K562 (cell line): ENCODE data around the gene GLIPR1L1. TPM values are rescaled to one million over a fixed set of nuclear protein-coding genes. Genes with fewer than 3 reads are reported as not detected.

Source experiments
- ATAC-seq: fragments of 200-7000 bp; cut with Tn5 transposase; 3 replicates; pipeline ENCODE4 v1.9.1; 2020; ENCODE audit warnings: moderate library complexity
- BruUV-seq: library from RNA; stranded (reverse); fragments of 400-500 nt; replicated peaks from 2 replicates; lab custom pipeline; 2021; lab: Mats Ljungman, UMichigan
- CTCF ChIA-PET: fragments of 300-600 bp; formaldehyde crosslinking; extraction: SDS; loops from one replicate; lab custom pipeline; 2021; ENCODE audit warnings: low intra/inter-chr PET ratio; lab: Yijun Ruan, JAX
- POLR2A ChIA-PET: fragments of 300-600, 350-650 bp; sonication (Branson Sonifier 250); formaldehyde crosslinking; extraction: SDS; loops from one replicate; lab custom pipeline; 2021; ENCODE audit warnings: antibody characterized with exemption, inconsistent platforms; lab: Yijun Ruan, JAX
- DNase-seq, 4 experiments: peaks; one replicate each; pipeline versions ENCODE4 v3.0.0 to v3.0.0-alpha.2; 2011 to 2018; ENCODE audit warnings: low spot score in 3 of 4, mixed read lengths in 3 of 4; ENCODE audit errors: extremely low read depth in 1 of 4
- FAIRE-seq: peaks from 2 replicates; lab custom pipeline; 2011; peaks lifted over from hg19 to GRCh38; lab: Jason Lieb, UNC
- H2AFZ ChIP-seq: 2 replicates; pipeline ENCODE4 v1.6.0; 2011; ENCODE audit warnings: low read depth, low read length, control low read depth, inconsistent platforms
- H3K27ac ChIP-seq: fragments of 200-600 bp; 3 replicates; pipeline ENCODE4 v1.8.0; 2011; ENCODE audit warnings: low read depth, mild to moderate bottlenecking, control low read depth, inconsistent platforms, low read length, moderate library complexity, mixed read lengths; ENCODE audit errors: extremely low read depth
- H3K27me3 ChIP-seq, 2 experiments: fragments of 300-600 bp in 1 of 2; 2 replicates in 1 of 2; 3 replicates in 1 of 2; pipeline versions ENCODE4 v1.6.0 to v1.8.0; 2011; ENCODE audit warnings: inconsistent platforms in 2 of 2, low read length in 2 of 2, mild to moderate bottlenecking in 1 of 2, mixed read lengths in 1 of 2, moderate library complexity in 1 of 2; ENCODE audit not compliant: control insufficient read depth in 2 of 2, insufficient read depth in 2 of 2
- H3K36me3 ChIP-seq: fragments of 300-600 bp; 3 replicates; pipeline ENCODE4 v1.8.0; 2011; ENCODE audit warnings: mild to moderate bottlenecking, low read length, inconsistent platforms; ENCODE audit not compliant: control insufficient read depth, insufficient read depth
- H3K4me1 ChIP-seq, 2 experiments: fragments of 200-600 bp in 1 of 2; replicated peaks in 1 of 2; 2 replicates in 1 of 2; 3 replicates in 1 of 2; pipeline versions ENCODE4 v1.5.1 to v1.8.0; 2011; ENCODE audit warnings: inconsistent platforms in 2 of 2, low read length in 2 of 2, mild to moderate bottlenecking in 1 of 2, mixed read lengths in 1 of 2, moderate library complexity in 1 of 2; ENCODE audit not compliant: control insufficient read depth in 2 of 2, insufficient read depth in 2 of 2
- H3K4me2 ChIP-seq: 2 replicates; pipeline ENCODE4 v1.6.1; 2011; ENCODE audit warnings: low read length, control low read depth, inconsistent platforms, mixed read lengths; ENCODE audit not compliant: insufficient read depth
- H3K4me3 ChIP-seq: fragments of 200-600 bp; sonication (generic), shearing (Covaris generic); 2 replicates; pipeline ENCODE4 v1.5.1; 2016; ENCODE audit warnings: control low read depth, inconsistent platforms
- H3K79me2 ChIP-seq: fragments of 200-600 bp; 3 replicates; pipeline ENCODE4 v1.8.0; 2011; ENCODE audit warnings: low read length, inconsistent platforms; ENCODE audit not compliant: control insufficient read depth, insufficient read depth
- H3K9ac ChIP-seq, 2 experiments: 2 replicates each; pipeline versions ENCODE4 v1.6.0 to v1.6.1; 2011; ENCODE audit warnings: low read depth in 2 of 2, low read length in 2 of 2, control low read depth in 1 of 2, inconsistent platforms in 1 of 2, mild to moderate bottlenecking in 1 of 2, mixed read lengths in 1 of 2; ENCODE audit not compliant: insufficient read depth in 1 of 2
- H3K9me1 ChIP-seq: one replicate; pipeline ENCODE4 v1.6.0; 2011; ENCODE audit warnings: inconsistent platforms, mild to moderate bottlenecking, low read length, moderate library complexity; ENCODE audit not compliant: control insufficient read depth, insufficient read depth
- H3K9me3 ChIP-seq: replicated peaks from 2 replicates; pipeline ENCODE4 v1.5.1; 2011; ENCODE audit warnings: low read depth, low read length, inconsistent platforms; ENCODE audit not compliant: control insufficient read depth, insufficient read depth
- H4K20me1 ChIP-seq: replicated peaks from 2 replicates; pipeline ENCODE4 v1.6.1; 2011; ENCODE audit warnings: low read length, inconsistent platforms, mixed read lengths; ENCODE audit not compliant: control insufficient read depth, insufficient read depth
- CBFA2T3 ChIP-seq: fragments of 450-650 bp; IDR thresholded peaks from 2 replicates; pipeline ENCODE4 v1.6.1; 2017
- CHD4 ChIP-seq: fragments of 200-600 bp; sonication (generic); IDR thresholded peaks from 3 replicates; pipeline ENCODE4 v1.6.1; 2012; ENCODE audit warnings: low read depth, mild to moderate bottlenecking, mixed read lengths, low read length, inconsistent platforms; ENCODE audit not compliant: insufficient read depth, insufficient replicate concordance, poor library complexity, severe bottlenecking
- FOXA3 ChIP-seq, 2 experiments: fragments of 450-650 bp in 1 of 2; sonication (generic) in 1 of 2; formaldehyde crosslinking; IDR thresholded peaks in 1 of 2; conservative IDR thresholded peaks in 1 of 2; 2 replicates each; pipeline versions ENCODE4 v1.4.0 to v1.8.0; 2020 to 2022; ENCODE audit warnings: mild to moderate bottlenecking in 2 of 2, missing genetic modification reagents in 1 of 2
- KHSRP ChIP-seq: fragments of 450-650 bp; IDR thresholded peaks from 2 replicates; pipeline ENCODE4 v1.6.1; 2017
- NCOR1 ChIP-seq: fragments of 450-650 bp; IDR thresholded peaks from 2 replicates; pipeline ENCODE4 v1.6.1; 2016; ENCODE audit warnings: mild to moderate bottlenecking, moderate library complexity
- PTBP1 ChIP-seq: fragments of 200-400 bp; formaldehyde crosslinking; IDR thresholded peaks from 2 replicates; pipeline ENCODE4 v1.6.1; 2017; ENCODE audit warnings: low read depth, low read length
- RBFOX2 ChIP-seq: fragments of 200-400 bp; formaldehyde crosslinking; IDR thresholded peaks from 2 replicates; pipeline ENCODE4 v1.6.1; 2017; ENCODE audit warnings: low read depth, mild to moderate bottlenecking, low read length, moderate library complexity
- RBM39 ChIP-seq: fragments of 200-400 bp; formaldehyde crosslinking; optimal IDR thresholded peaks from 2 replicates; pipeline ENCODE3; 2018; ENCODE audit warnings: low read depth, low read length
- RFX1 ChIP-seq: fragments of 450-650 bp; IDR thresholded peaks from 2 replicates; pipeline ENCODE4 v1.6.1; 2016; ENCODE audit warnings: mild to moderate bottlenecking, moderate library complexity
- RFX5 ChIP-seq: IDR thresholded peaks from 2 replicates; pipeline ENCODE4 v1.6.1; 2011; ENCODE audit warnings: low read depth, mild to moderate bottlenecking, improper control_type of control experiment, low read length
- ZBTB8A ChIP-seq: fragments of 450-650 bp; IDR thresholded peaks from 2 replicates; pipeline ENCODE4 v1.6.1; 2018; ENCODE audit warnings: mild to moderate bottlenecking, moderate library complexity; ENCODE audit not compliant: partially characterized antibody
- ZFX ChIP-seq: sonication (generic); formaldehyde crosslinking; IDR thresholded peaks from 2 replicates; pipeline ENCODE4 v1.8.0; 2022; ENCODE audit warnings: mild to moderate bottlenecking, missing genetic modification reagents, moderate library complexity
- ZNF197 ChIP-seq: fragments of 200-800 bp; sonication (Bioruptor generic); IDR thresholded peaks from 2 replicates; pipeline ENCODE4 v1.6.1; 2016; ENCODE audit warnings: low read depth, missing genetic modification characterization, missing compliant biosample characterization
- WGBS: fragments of 100-300 bp; shearing (Covaris generic); methylation state at CpG from one replicate; pipeline ENCODE4 v1.1.6; 2016; ENCODE audit warnings: low coverage, mixed read lengths; ENCODE audit not compliant: insufficient coverage; ENCODE audit errors: missing lambda C conversion rate; 5-methylcytosine and 5-hydroxymethylcytosine counted together
- in situ Hi-C: fragments of 300-500 bp; cut with MboI; formaldehyde crosslinking; loops from 4 replicates; pipeline ENCODE4 v1.15.0; 2018; ENCODE audit warnings: inconsistent platforms, mixed read lengths
- intact Hi-C: fragments of 100-400 bp; cut with micrococcal nuclease; formaldehyde crosslinking; loops from 2 replicates; pipeline ENCODE4 v1.14.2; 2022
- polyA plus RNA-seq, 8 experiments: library from polyadenylated mRNA; depleted of rRNA in 4 of 8; stranded (reverse) in 5 of 8; unstranded in 3 of 8; fragments of >200 nt; fragmentation: Nextera tagmentation in 2 of 8; fragmentation: Illumina TruSeq in 1 of 8; extraction: Ambion mirVana in 2 of 8; extraction: Trizol in 1 of 8; gene quantifications; 2 replicates each; pipeline versions ENCODE4 v1.2.1 to v1.2.3, GENCODE V29; 2011 to 2014; ENCODE audit warnings: inconsistent platforms in 1 of 8, missing spikeins in 1 of 8
- total RNA-seq, 7 experiments: library from RNA; depleted of rRNA in 6 of 7; stranded (reverse); fragments of >200 nt in 6 of 7; fragmentation: Illumina TruSeq in 2 of 7; extraction: Trizol in 2 of 7; gene quantifications; 2 replicates each; pipeline versions ENCODE4 v1.2.1 to v1.2.3, GENCODE V29; 2011 to 2021; ENCODE audit warnings: low replicate concordance in 1 of 7
- TF ChIP-seq, protein P1 (sequence below): fragments of 250-450 bp; sonication (Bioruptor Pico); IDR thresholded peaks from 2 replicates; pipeline ENCODE4 v1.8.0; 2022; ENCODE audit warnings: moderate library complexity, mild to moderate bottlenecking, inconsistent platforms
- TF ChIP-seq, protein P2 (sequence below), 2 experiments: fragments of 200-800 bp in 1 of 2; sonication (Bioruptor generic) in 1 of 2; sonication (generic) in 1 of 2; formaldehyde crosslinking in 1 of 2; IDR thresholded peaks in 1 of 2; conservative IDR thresholded peaks in 1 of 2; 2 replicates each; pipeline versions ENCODE4 v1.5.0 to v1.6.1; 2016 to 2020; ENCODE audit warnings: missing compliant biosample characterization in 1 of 2, missing genetic modification characterization in 1 of 2, missing genetic modification reagents in 1 of 2
- TF ChIP-seq, protein P3 (sequence below): sonication (generic); formaldehyde crosslinking; IDR thresholded peaks from 2 replicates; pipeline ENCODE4 v1.8.1; 2023; ENCODE audit warnings: mild to moderate bottlenecking, missing genetic modification reagents

The GLIPR1L1 gene
- total and polyA plus RNA-seq, 9 of the 15 experiments (the other 6 are each of a cell fraction or from before 2014, with no cell fraction given): not detected

DNA sequence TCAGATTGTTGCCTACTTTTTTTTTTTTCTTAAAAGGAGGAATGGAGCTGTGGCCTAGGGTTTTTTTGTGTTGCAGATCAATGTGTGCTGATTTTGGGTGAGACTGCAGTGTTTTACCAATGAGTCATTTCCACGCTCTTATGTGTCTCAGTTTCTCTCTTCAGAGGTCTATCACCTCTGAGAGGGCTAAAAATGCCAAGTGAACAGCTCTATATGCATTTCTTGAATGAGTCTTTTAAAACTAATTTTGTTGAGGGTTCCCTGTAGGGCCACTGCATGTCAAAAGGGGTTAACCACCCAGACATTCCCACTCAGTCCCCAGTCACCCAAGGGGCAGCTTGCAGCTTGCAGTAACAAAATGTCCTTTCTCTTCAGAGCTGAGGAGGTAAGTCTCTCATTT, 32.2 kb downstream of the GLIPR1L1 start:
- H3K9me1 ChIP-seq: no peaks in the 10 kb centered on the region
- no peaks in the 10 kb centered on the region for H3K27me3 ChIP-seq
- H3K36me3 ChIP-seq: no peaks in the 10 kb centered on the region
- WGBS: 0% methylated on average over 1 of the region's 1 CpG
- CTCF ChIA-PET: no interaction called here
- H3K79me2 ChIP-seq: no peaks in the 10 kb centered on the region
- H3K9ac ChIP-seq: no peak overlapping the region
- DNase-seq: no peak
- intact Hi-C loops: no loop called here
- no TSS peak for BruUV-seq
- H2AFZ ChIP-seq: no peak overlapping the region
- in situ Hi-C loops: no loop called here
- H3K4me1 ChIP-seq: no peaks in the 10 kb centered on the region
- H3K4me2 ChIP-seq: no peak overlapping the region
- FAIRE-seq: no peak
- no peaks in the 10 kb centered on the region for H3K9me3 ChIP-seq
- no peak overlapping the region for H3K4me3 ChIP-seq
- H3K27ac ChIP-seq: no peak overlapping the region
- POLR2A ChIA-PET: no interaction called here
- ATAC-seq: no peak
- no peaks in the 10 kb centered on the region for H4K20me1 ChIP-seq
- no peak for TF ChIP-seq NCOR1
- TF ChIP-seq RBM39: no peak
- TF ChIP-seq CBFA2T3: no peak
- TF ChIP-seq CHD4: no peak
- TF ChIP-seq, protein P1, sequence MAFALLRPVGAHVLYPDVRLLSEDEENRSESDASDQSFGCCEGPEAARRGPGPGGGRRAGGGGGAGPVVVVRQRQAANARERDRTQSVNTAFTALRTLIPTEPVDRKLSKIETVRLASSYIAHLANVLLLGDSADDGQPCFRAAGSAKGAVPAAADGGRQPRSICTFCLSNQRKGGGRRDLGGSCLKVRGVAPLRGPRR (CRISPR knock-in tag): no peak
- TF ChIP-seq RBFOX2: no peak
- TF ChIP-seq RFX5: no peak
- no peak for TF ChIP-seq FOXA3 (CRISPR knock-in tag; conservative IDR thresholded peaks at IDR 0.05 in 1 of 2, IDR thresholded peaks at IDR 0.05 in 1 of 2)
- no peak for TF ChIP-seq ZBTB8A
- TF ChIP-seq RFX1: no peak
- no peak for TF ChIP-seq ZFX
- no peak for TF ChIP-seq KHSRP
- TF ChIP-seq, protein P2, sequence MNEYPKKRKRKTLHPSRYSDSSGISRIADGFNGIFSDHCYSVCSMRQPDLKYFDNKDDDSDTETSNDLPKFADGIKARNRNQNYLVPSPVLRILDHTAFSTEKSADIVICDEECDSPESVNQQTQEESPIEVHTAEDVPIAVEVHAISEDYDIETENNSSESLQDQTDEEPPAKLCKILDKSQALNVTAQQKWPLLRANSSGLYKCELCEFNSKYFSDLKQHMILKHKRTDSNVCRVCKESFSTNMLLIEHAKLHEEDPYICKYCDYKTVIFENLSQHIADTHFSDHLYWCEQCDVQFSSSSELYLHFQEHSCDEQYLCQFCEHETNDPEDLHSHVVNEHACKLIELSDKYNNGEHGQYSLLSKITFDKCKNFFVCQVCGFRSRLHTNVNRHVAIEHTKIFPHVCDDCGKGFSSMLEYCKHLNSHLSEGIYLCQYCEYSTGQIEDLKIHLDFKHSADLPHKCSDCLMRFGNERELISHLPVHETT (CRISPR knock-in tag; conservative IDR thresholded peaks at IDR 0.05 in 1 of 2, IDR thresholded peaks at IDR 0.05 in 1 of 2): no peak
- TF ChIP-seq ZNF197 (CRISPR knock-in tag): no peak
- TF ChIP-seq, protein P3, sequence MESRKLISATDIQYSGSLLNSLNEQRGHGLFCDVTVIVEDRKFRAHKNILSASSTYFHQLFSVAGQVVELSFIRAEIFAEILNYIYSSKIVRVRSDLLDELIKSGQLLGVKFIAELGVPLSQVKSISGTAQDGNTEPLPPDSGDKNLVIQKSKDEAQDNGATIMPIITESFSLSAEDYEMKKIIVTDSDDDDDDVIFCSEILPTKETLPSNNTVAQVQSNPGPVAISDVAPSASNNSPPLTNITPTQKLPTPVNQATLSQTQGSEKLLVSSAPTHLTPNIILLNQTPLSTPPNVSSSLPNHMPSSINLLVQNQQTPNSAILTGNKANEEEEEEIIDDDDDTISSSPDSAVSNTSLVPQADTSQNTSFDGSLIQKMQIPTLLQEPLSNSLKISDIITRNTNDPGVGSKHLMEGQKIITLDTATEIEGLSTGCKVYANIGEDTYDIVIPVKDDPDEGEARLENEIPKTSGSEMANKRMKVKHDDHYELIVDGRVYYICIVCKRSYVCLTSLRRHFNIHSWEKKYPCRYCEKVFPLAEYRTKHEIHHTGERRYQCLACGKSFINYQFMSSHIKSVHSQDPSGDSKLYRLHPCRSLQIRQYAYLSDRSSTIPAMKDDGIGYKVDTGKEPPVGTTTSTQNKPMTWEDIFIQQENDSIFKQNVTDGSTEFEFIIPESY: no peak
- TF ChIP-seq PTBP1: no peak
